Tibial nerve (tissue), 4 donors: Measurements from ENCODE around the gene SNAP91.

Experiments
- EP300 ChIP-seq, 2 donors: sonication (generic); formaldehyde crosslinking; IDR thresholded peaks; one replicate each; pipeline ENCODE4 v1.6.1; 2017; ENCODE audit warnings: antibody characterized with exemption in 2 of 2, mild to moderate bottlenecking in 1 of 2
- POLR2A ChIP-seq, 2 donors: fragments of 450-650 bp; IDR thresholded peaks; one replicate each; pipeline ENCODE4 v1.6.1; 2017; ENCODE audit warnings: antibody characterized with exemption in 2 of 2, mild to moderate bottlenecking in 2 of 2, moderate library complexity in 2 of 2
- TF ChIP-seq, protein P1 (sequence below), 5 experiments: fragments of 200-600 bp in 3 of 5; fragments of 450-650 bp in 2 of 5; sonication (generic) in 3 of 5; IDR thresholded peaks; one replicate each; pipeline ENCODE4 v1.5.1; 2016 to 2019; ENCODE audit warnings: antibody characterized with exemption in 5 of 5, mild to moderate bottlenecking in 3 of 5, moderate library complexity in 2 of 5

DNA sequence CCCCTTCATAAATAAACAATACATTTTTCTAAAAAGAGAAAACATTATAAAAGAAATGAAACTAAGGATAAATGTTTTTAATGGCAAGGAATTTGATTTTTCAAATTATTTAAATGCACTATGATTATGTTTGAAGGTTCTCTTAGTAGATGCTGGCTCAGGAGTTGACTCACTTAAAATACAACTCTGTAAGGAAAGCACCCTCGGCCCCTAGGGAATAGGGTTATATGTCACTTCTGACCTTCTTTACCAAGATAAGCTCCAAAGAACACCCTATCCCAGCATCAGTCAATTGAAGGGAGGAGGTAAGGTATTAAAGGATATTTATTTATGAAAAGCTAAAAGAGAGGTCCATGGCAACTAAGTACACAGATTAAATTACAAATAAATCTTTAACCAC, 6.8 kb downstream of the SNAP91 start:
- TF ChIP-seq, protein P1, sequence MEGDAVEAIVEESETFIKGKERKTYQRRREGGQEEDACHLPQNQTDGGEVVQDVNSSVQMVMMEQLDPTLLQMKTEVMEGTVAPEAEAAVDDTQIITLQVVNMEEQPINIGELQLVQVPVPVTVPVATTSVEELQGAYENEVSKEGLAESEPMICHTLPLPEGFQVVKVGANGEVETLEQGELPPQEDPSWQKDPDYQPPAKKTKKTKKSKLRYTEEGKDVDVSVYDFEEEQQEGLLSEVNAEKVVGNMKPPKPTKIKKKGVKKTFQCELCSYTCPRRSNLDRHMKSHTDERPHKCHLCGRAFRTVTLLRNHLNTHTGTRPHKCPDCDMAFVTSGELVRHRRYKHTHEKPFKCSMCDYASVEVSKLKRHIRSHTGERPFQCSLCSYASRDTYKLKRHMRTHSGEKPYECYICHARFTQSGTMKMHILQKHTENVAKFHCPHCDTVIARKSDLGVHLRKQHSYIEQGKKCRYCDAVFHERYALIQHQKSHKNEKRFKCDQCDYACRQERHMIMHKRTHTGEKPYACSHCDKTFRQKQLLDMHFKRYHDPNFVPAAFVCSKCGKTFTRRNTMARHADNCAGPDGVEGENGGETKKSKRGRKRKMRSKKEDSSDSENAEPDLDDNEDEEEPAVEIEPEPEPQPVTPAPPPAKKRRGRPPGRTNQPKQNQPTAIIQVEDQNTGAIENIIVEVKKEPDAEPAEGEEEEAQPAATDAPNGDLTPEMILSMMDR (IDR thresholded peaks at IDR 0.05) = no peak
- TF ChIP-seq POLR2A (IDR thresholded peaks at IDR 0.05) (no peak), EP300 (IDR thresholded peaks at IDR 0.05) (no peak)
